Measurements from ENCODE around the gene AKR1D1.

AKR1D1 gene

GRCh38 chr7:138162236-138162635, 86.0 kb downstream of the AKR1D1 start:
- H3K4me3 ChIP-seq (ENCODE audit: low read depth, low read length) = no peak overlapping the region
- no peak for DNase-seq (ENCODE audit: low read depth)

GRCh38 chr7:138163800-138164199, 87.5 kb downstream of the AKR1D1 start:
- DNase-seq (ENCODE audit: low read depth) = no peak
- TF ChIP-seq CTCF (IDR thresholded peaks at IDR 0.05; ENCODE audit: low read depth, low read length) (no peak), MAX (IDR thresholded peaks at IDR 0.05; ENCODE audit: low read depth, low read length) (no peak), POLR2A (IDR thresholded peaks at IDR 0.05; ENCODE audit: extremely low read depth, insufficient read length) (no peak), MYC (IDR thresholded peaks at IDR 0.05; ENCODE audit: low read depth, low read length) (no peak)
- H3K4me3 ChIP-seq (ENCODE audit: low read depth, low read length) = no peak overlapping the region

More at GRCh38 chr7:138162236-138162635, 86.0 kb downstream of the AKR1D1 start:
- TF ChIP-seq POLR2A (IDR thresholded peaks at IDR 0.05; ENCODE audit: extremely low read depth, insufficient read length) (no peak), MYC (IDR thresholded peaks at IDR 0.05; ENCODE audit: low read depth, low read length) (no peak), CTCF (IDR thresholded peaks at IDR 0.05; ENCODE audit: low read depth, low read length) (no peak), MAX (IDR thresholded peaks at IDR 0.05; ENCODE audit: low read depth, low read length) (no peak)

GRCh38 chr7:138164804-138165203, 88.5 kb downstream of the AKR1D1 start:
- no peak for TF ChIP-seq MAX (IDR thresholded peaks at IDR 0.05; ENCODE audit: low read depth, low read length)
- no peak for TF ChIP-seq CTCF (IDR thresholded peaks at IDR 0.05; ENCODE audit: low read depth, low read length)
- no peak for DNase-seq (ENCODE audit: low read depth)
- H3K4me3 ChIP-seq (ENCODE audit: low read depth, low read length) = no peak overlapping the region

GRCh38 chr7:138166681-138167080, 90.4 kb downstream of the AKR1D1 start:
- TF ChIP-seq MYC (IDR thresholded peaks at IDR 0.05; ENCODE audit: low read depth, low read length) (no peak), POLR2A (IDR thresholded peaks at IDR 0.05; ENCODE audit: extremely low read depth, insufficient read length) (no peak), CTCF (IDR thresholded peaks at IDR 0.05; ENCODE audit: low read depth, low read length) (no peak), MAX (IDR thresholded peaks at IDR 0.05; ENCODE audit: low read depth, low read length) (no peak)
- no peak overlapping the region for H3K4me3 ChIP-seq (ENCODE audit: low read depth, low read length)
- no peak for DNase-seq (ENCODE audit: low read depth)

GRCh38 chr7:138167222-138167621, 91.0 kb downstream of the AKR1D1 start:
- no peak overlapping the region for H3K4me3 ChIP-seq (ENCODE audit: low read depth, low read length)
- TF ChIP-seq POLR2A (IDR thresholded peaks at IDR 0.05; ENCODE audit: extremely low read depth, insufficient read length) = no peak
- TF ChIP-seq MYC (IDR thresholded peaks at IDR 0.05; ENCODE audit: low read depth, low read length) = no peak
- no peak for TF ChIP-seq CTCF (IDR thresholded peaks at IDR 0.05; ENCODE audit: low read depth, low read length)
- no peak for TF ChIP-seq MAX (IDR thresholded peaks at IDR 0.05; ENCODE audit: low read depth, low read length)
- no peak for DNase-seq (ENCODE audit: low read depth)

GRCh38 chr7:138167869-138168296, 91.6 kb downstream of the AKR1D1 start:
- no peak for TF ChIP-seq POLR2A (IDR thresholded peaks at IDR 0.05; ENCODE audit: extremely low read depth, insufficient read length)
- no peak for DNase-seq (ENCODE audit: low read depth)
- no peak overlapping the region for H3K4me3 ChIP-seq (ENCODE audit: low read depth, low read length)
